Smooth muscle cell (in vitro differentiated cells): ENCODE results near the gene MGMT. TPM values are rescaled to one million over a fixed set of nuclear protein-coding genes. Genes with fewer than 3 reads are reported as not detected.

Experiments used
- DNase-seq: peaks from one replicate; lab custom pipeline; 2025; ENCODE audit not compliant: unreplicated experiment; lab: John Stamatoyannopoulos, UW
- H2AFZ ChIP-seq: fragments of 200-600 bp; sonication (generic); 2 replicates; pipeline ENCODE4 v1.6.0; 2016; ENCODE audit warnings: antibody characterized with exemption, low read depth, mild to moderate bottlenecking
- H3F3A ChIP-seq: fragments of 200-600 bp; sonication (generic); 2 replicates; pipeline ENCODE4 v1.6.0; 2017; ENCODE audit warnings: antibody characterized with exemption, low read depth
- H3K27ac ChIP-seq: fragments of 200-600 bp; sonication (generic); 2 replicates; pipeline ENCODE4 v1.5.1; 2016; ENCODE audit warnings: low read depth, mild to moderate bottlenecking
- H3K27me3 ChIP-seq: fragments of 200-600 bp; sonication (generic); 2 replicates; pipeline ENCODE4 v1.6.1; 2016; ENCODE audit warnings: low read depth, mild to moderate bottlenecking
- H3K36me3 ChIP-seq: fragments of 200-600 bp; sonication (generic); 2 replicates; pipeline ENCODE4 v1.5.1; 2016; ENCODE audit warnings: low read depth
- H3K4me1 ChIP-seq: fragments of 200-600 bp; sonication (generic); 2 replicates; pipeline ENCODE4 v1.5.1; 2016; ENCODE audit warnings: low read depth
- H3K4me2 ChIP-seq: fragments of 200-600 bp; sonication (generic); 2 replicates; pipeline ENCODE4 v1.6.0; 2016; ENCODE audit warnings: mild to moderate bottlenecking
- H3K4me3 ChIP-seq: fragments of 200-600 bp; sonication (generic); 2 replicates; pipeline ENCODE4 v1.5.1; 2016; ENCODE audit warnings: mild to moderate bottlenecking
- H3K79me2 ChIP-seq: fragments of 200-600 bp; sonication (generic); 2 replicates; pipeline ENCODE4 v1.6.0; 2016; ENCODE audit warnings: low read depth, mild to moderate bottlenecking
- H3K9ac ChIP-seq: fragments of 200-600 bp; sonication (generic); 2 replicates; pipeline ENCODE4 v1.6.0; 2016; ENCODE audit warnings: low read depth
- H3K9me3 ChIP-seq: fragments of 200-600 bp; sonication (generic); replicated peaks from 2 replicates; pipeline ENCODE4 v1.5.1; 2016; ENCODE audit warnings: low read depth
- H4K20me1 ChIP-seq: fragments of 200-600 bp; sonication (generic); 2 replicates; pipeline ENCODE4 v1.6.0; 2016; ENCODE audit warnings: low read depth
- CTCF ChIP-seq: fragments of 200-600 bp; sonication (generic); IDR thresholded peaks from 2 replicates; pipeline ENCODE4 v1.5.1; 2017; ENCODE audit warnings: borderline replicate concordance, mild to moderate bottlenecking, antibody characterized with exemption; ENCODE audit not compliant: insufficient read depth, poor library complexity, severe bottlenecking
- WGBS: methylation state at CpG from one replicate; pipeline ENCODE4 v1.1.7; 2016; ENCODE audit warnings: low lambda C conversion rate; 5-methylcytosine and 5-hydroxymethylcytosine counted together
- polyA plus RNA-seq: library from polyadenylated mRNA; unstranded; fragments of >200 nt; fragmentation: Nextera tagmentation; extraction: Ambion mirVana; gene quantifications from 2 replicates; pipeline ENCODE4 v1.2.1, GENCODE V29; 2016
- total RNA-seq: library from RNA; depleted of rRNA; stranded (reverse); fragments of >200 nt; gene quantifications from 2 replicates; pipeline ENCODE4 v1.2.3, GENCODE V29; 2014

MGMT gene
- total and polyA plus RNA-seq, 2 experiments from 2014 or later = 21.0 to 33.0 TPM

- H3K4me1 ChIP-seq = no peaks in the 10 kb centered on the region
- 88% methylated on average over 34 of the region's 35 CpGs for WGBS
- no peaks in the 10 kb centered on the region for H3K9me3 ChIP-seq
- H3K4me3 ChIP-seq = no peak overlapping the region
- no peak for TF ChIP-seq CTCF
- no peak overlapping the region for H3K27ac ChIP-seq
- H4K20me1 ChIP-seq = no peaks in the 10 kb centered on the region
- no peaks in the 10 kb centered on the region for H3K27me3 ChIP-seq
- H3K4me2 ChIP-seq = no peak overlapping the region
- no peaks in the 10 kb centered on the region for H3K36me3 ChIP-seq
- no peaks in the 10 kb centered on the region for H3K79me2 ChIP-seq
- H3K9ac ChIP-seq = no peak overlapping the region
- H2AFZ ChIP-seq = no peak overlapping the region
- H3F3A ChIP-seq = no peaks in the 10 kb centered on the region
- no peak for DNase-seq
Measured at GRCh38 chr10:129779126-129780111, 312.4 kb downstream of the MGMT start.

GRCh38 chr10:129780198-129780597 lies 313.2 kb downstream of the MGMT start:
- Histone ChIP-seq H3K27me3 (no peaks in the 10 kb centered on the region), H3K36me3 (no peaks in the 10 kb centered on the region), H3K4me1 (no peaks in the 10 kb centered on the region), H3K9me3 (no peaks in the 10 kb centered on the region), H3F3A (no peaks in the 10 kb centered on the region), H4K20me1 (no peaks in the 10 kb centered on the region), H3K4me2 (no peak overlapping the region), H3K4me3 (no peak overlapping the region), H3K27ac (no peak overlapping the region), H3K9ac (no peak overlapping the region), H2AFZ (no peak overlapping the region), H3K79me2 (no peaks in the 10 kb centered on the region)
- TF ChIP-seq CTCF = no peak
- no peak for DNase-seq
- WGBS = 85% methylated on average over 6 of the region's 6 CpGs

- H3K4me3 ChIP-seq = no peak overlapping the region
- no peak overlapping the region for H3K4me2 ChIP-seq
- H4K20me1 ChIP-seq = no peaks in the 10 kb centered on the region
- H3K36me3 ChIP-seq = no peaks in the 10 kb centered on the region
- H3K27ac ChIP-seq = no peak overlapping the region
- WGBS = 95% methylated on average over 20 of the region's 20 CpGs
- H3K9ac ChIP-seq = no peak overlapping the region
- no peaks in the 10 kb centered on the region for H3K27me3 ChIP-seq
- H3K79me2 ChIP-seq = no peaks in the 10 kb centered on the region
- no peaks in the 10 kb centered on the region for H3K9me3 ChIP-seq
- DNase-seq = no peak
- no peaks in the 10 kb centered on the region for H3F3A ChIP-seq
- H3K4me1 ChIP-seq = no peaks in the 10 kb centered on the region
- TF ChIP-seq CTCF = no peak
- H2AFZ ChIP-seq = no peak overlapping the region
Measured at GRCh38 chr10:129780901-129781795, 314.1 kb downstream of the MGMT start.
